H1 (cell line): ENCODE data around the gene CASZ1. TPM values are rescaled to one million over a fixed set of nuclear protein-coding genes. Genes with fewer than 3 reads are reported as not detected.

Experiments used
- CBX5 ChIP-seq: fragments of 300-800, 300-1000 bp; sonication (generic); IDR thresholded peaks from 2 replicates; pipeline ENCODE4 v1.7.1; 2016; ENCODE audit warnings: antibody characterized with exemption, low read length, low read depth
- SIRT6 ChIP-seq: IDR thresholded peaks from one replicate; pipeline ENCODE4 v1.7.1; 2012; ENCODE audit warnings: low read length, inconsistent platforms
- polyA plus RNA-seq, 7 experiments: library from polyadenylated mRNA; depleted of rRNA in 3 of 7; stranded (reverse) in 5 of 7; unstranded in 2 of 7; fragments of >200 nt in 5 of 7; fragments of 200-250 nt in 2 of 7; gene quantifications; 1 replicate in 5 of 7; 2 replicates in 1 of 7; 4 replicates in 1 of 7; pipeline versions ENCODE4 v1.2.1 to v1.2.3, GENCODE V29; 2011 to 2013; ENCODE audit warnings: missing spikeins in 2 of 7, mixed read lengths in 2 of 7
- total RNA-seq: library from RNA; stranded (reverse); fragmentation: NEBNext Ultra II Directional; extraction: Animal tissue kit (Norgen Biotek cat#: 25700); gene quantifications from 2 replicates; pipeline ENCODE4 v1.2.1, GENCODE V29; 2021

Gene CASZ1
- total and polyA plus RNA-seq, 2 of the 8 experiments (the other 6 are each of a cell fraction or from before 2014, with no cell fraction given): 4.4 to 7.7 TPM

DNA sequence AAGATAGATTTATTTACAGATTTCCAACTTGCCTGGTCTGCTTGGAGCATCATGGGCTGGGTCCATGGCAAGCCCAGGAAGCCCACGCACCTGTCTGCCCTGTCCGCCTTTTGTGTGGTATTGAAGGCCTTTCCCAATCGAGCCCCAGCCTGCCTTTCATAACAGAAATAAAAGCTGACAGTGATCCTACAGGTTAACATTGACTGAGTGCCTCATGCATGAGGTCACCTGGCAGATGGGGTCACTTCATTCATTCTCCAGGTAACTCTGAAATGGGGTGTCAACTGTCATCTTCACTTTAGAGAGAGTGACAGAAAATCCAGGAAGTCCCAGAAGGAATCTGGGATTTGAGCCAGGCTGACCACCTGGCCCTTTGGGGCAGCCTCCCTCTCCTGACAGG lies 36.3 kb upstream of the CASZ1 start (continued):
- TF ChIP-seq CBX5: no peak
- TF ChIP-seq SIRT6: no peak
